ENCODE measurements around the gene MATCAP1.

MATCAP1 gene

GRCh38 chr16:67184995-67185650 is 1.4 kb upstream of the MATCAP1 start:
- TF ChIP-seq CTCF (IDR thresholded peaks at IDR 0.05; ENCODE audit: low read depth, low read length), result peak; percentile 67; the same call in 1 of the 2 replicates
- peak overlapping the region; percentile 16; the same call in 1 of the 2 replicates for H3K4me3 ChIP-seq (ENCODE audit: low read depth, low read length)

- H3K4me3 ChIP-seq (ENCODE audit: low read depth, low read length), result peak overlapping the region; percentile 78
- no peak for TF ChIP-seq CTCF (IDR thresholded peaks at IDR 0.05; ENCODE audit: low read depth, low read length)
Measured at GRCh38 chr16:67184453-67184994, 761 bp upstream of the MATCAP1 start.

- TF ChIP-seq CTCF (IDR thresholded peaks at IDR 0.05; ENCODE audit: low read depth, low read length), result no peak
- H3K4me3 ChIP-seq (ENCODE audit: low read depth, low read length), result peak overlapping the region; percentile 78
Measured at GRCh38 chr16:67183284-67183626, 508 bp downstream of the MATCAP1 start.

GRCh38 chr16:67182288-67182687 is 1.5 kb downstream of the MATCAP1 start:
- peak overlapping the region; percentile 78 for H3K4me3 ChIP-seq (ENCODE audit: low read depth, low read length)
- no peak for TF ChIP-seq CTCF (IDR thresholded peaks at IDR 0.05; ENCODE audit: low read depth, low read length)

- TF ChIP-seq CTCF (IDR thresholded peaks at IDR 0.05; ENCODE audit: low read depth, low read length), result no peak
- H3K4me3 ChIP-seq (ENCODE audit: low read depth, low read length), result peak overlapping the region; percentile 17; the same call in 1 of the 2 replicates
Measured at GRCh38 chr16:67181346-67181745, 2.4 kb downstream of the MATCAP1 start.

GRCh38 chr16:67180166-67180565 is 3.6 kb downstream of the MATCAP1 start:
- H3K4me3 ChIP-seq (ENCODE audit: low read depth, low read length), result no peak overlapping the region
- TF ChIP-seq CTCF (IDR thresholded peaks at IDR 0.05; ENCODE audit: low read depth, low read length), result no peak

GRCh38 chr16:67179421-67180080 is 4.2 kb downstream of the MATCAP1 start:
- no peak for TF ChIP-seq CTCF (IDR thresholded peaks at IDR 0.05; ENCODE audit: low read depth, low read length)
- H3K4me3 ChIP-seq (ENCODE audit: low read depth, low read length), result no peak overlapping the region

Measured in WI38 (cell line).